Body of pancreas (tissue), 4 donors: ENCODE data around the gene SAMD8.

Experiments
- POLR2A ChIP-seq, 3 donors: fragments of 450-650 bp; IDR thresholded peaks; one replicate each; pipeline ENCODE4 v1.6.1; 2016; ENCODE audit warnings: antibody characterized with exemption in 3 of 3, mild to moderate bottlenecking in 2 of 3
- TF ChIP-seq, protein P1 (sequence below), 7 experiments: fragments of 450-650 bp in 4 of 7; fragments of 200-600 bp in 3 of 7; sonication (generic) in 3 of 7; IDR thresholded peaks; one replicate each; pipeline ENCODE4 v1.5.1; 2016 to 2019; ENCODE audit warnings: antibody characterized with exemption in 7 of 7

- TF ChIP-seq, protein P1, sequence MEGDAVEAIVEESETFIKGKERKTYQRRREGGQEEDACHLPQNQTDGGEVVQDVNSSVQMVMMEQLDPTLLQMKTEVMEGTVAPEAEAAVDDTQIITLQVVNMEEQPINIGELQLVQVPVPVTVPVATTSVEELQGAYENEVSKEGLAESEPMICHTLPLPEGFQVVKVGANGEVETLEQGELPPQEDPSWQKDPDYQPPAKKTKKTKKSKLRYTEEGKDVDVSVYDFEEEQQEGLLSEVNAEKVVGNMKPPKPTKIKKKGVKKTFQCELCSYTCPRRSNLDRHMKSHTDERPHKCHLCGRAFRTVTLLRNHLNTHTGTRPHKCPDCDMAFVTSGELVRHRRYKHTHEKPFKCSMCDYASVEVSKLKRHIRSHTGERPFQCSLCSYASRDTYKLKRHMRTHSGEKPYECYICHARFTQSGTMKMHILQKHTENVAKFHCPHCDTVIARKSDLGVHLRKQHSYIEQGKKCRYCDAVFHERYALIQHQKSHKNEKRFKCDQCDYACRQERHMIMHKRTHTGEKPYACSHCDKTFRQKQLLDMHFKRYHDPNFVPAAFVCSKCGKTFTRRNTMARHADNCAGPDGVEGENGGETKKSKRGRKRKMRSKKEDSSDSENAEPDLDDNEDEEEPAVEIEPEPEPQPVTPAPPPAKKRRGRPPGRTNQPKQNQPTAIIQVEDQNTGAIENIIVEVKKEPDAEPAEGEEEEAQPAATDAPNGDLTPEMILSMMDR (IDR thresholded peaks at IDR 0.05), result no peak
- no peak for TF ChIP-seq POLR2A (IDR thresholded peaks at IDR 0.05)
These were observed 15.8 kb upstream of the SAMD8 start for GRCh38 chr10:75095631-75096030.
